T-helper 1 cell treated with Interleukin-12 subunit alpha and Interleukin-12 subunit beta and Interleukin-4 antibody, amounts not matched to agents 30 ng/mL and 1 ng/mL, for 36 hours (primary cell): ENCODE data around the gene ACADSB. TPM values are rescaled to one million over a fixed set of nuclear protein-coding genes. Genes with fewer than 3 reads are reported as not detected.

Experiments
- intact Hi-C: fragments of 100-400 bp; cut with micrococcal nuclease; formaldehyde crosslinking; loops from one replicate; pipeline ENCODE4 v1.15.1; 2024
- total RNA-seq: library from RNA; stranded (reverse); gene quantifications from 2 replicates; pipeline ENCODE4 v1.2.3, GENCODE V29; 2022

Gene ACADSB
- total RNA-seq, 1 donor from 2014 or later: 21.1 TPM

DNA sequence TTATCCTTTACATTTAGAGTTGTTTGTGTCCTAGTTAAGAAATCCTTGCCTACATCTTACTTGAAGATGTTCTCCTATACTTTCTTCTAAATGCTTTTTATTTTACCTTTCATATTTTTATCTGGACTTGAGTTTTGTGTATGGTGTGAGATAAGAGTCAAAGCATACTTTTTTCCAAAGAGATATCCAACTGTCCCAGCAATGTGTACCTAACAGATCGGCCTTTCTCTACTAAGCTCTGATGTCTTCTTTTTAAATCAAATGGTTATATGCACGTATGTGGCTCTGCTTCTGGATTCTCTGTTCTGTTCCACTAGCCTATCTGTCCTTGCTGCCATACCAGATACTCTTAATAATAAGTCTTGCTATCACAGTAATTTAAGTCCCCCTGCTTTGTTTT, 7.4 kb upstream of the ACADSB start:
- intact Hi-C loops: no loop called here

DNA sequence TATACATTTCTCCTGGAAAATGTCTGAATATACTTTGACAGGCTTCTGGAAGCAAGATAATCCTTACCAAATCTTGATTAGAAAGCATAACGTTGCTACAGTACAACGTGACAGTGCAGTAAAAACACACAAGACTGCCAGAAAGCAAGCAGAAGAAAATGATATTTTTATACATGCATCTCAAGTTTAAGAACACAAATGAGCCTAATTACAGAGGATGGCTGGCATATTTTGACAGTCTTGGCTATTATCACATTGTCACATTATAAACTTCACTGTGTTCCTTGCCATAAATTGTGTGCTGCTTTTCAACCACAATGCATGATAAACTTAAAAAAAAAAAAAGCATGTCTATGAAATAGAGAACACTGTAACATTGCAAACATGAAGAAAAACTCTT, 4.5 kb upstream of the ACADSB start:
- intact Hi-C loops: no loop called here

GRCh38 chr10:123007558-123008354, 1.1 kb upstream of the ACADSB start:
- intact Hi-C loops: loop anchor here (1.0 to 2.0 kb wide), 13 partner anchors 27 to 1909 kb away; partner anchors contain the start of genes ATE1, BUB3, C10orf88 and FAM24B

- intact Hi-C loops: loop anchor here (2.0 kb wide), 4 partner anchors 34 to 1908 kb away; partner anchors contain the start of gene ATE1
Observed at GRCh38 chr10:123009105-123009820, 457 bp downstream of the ACADSB start.

- intact Hi-C loops: no loop called here
Observed at GRCh38 chr10:123011987-123012386, 3.2 kb downstream of the ACADSB start.

GRCh38 chr10:123013456-123014419, 4.9 kb downstream of the ACADSB start:
- intact Hi-C loops: no loop called here

GRCh38 chr10:123014772-123015171, 6.0 kb downstream of the ACADSB start:
- intact Hi-C loops: no loop called here

- intact Hi-C loops: no loop called here
Observed at GRCh38 chr10:123016228-123016627, 7.4 kb downstream of the ACADSB start.

DNA sequence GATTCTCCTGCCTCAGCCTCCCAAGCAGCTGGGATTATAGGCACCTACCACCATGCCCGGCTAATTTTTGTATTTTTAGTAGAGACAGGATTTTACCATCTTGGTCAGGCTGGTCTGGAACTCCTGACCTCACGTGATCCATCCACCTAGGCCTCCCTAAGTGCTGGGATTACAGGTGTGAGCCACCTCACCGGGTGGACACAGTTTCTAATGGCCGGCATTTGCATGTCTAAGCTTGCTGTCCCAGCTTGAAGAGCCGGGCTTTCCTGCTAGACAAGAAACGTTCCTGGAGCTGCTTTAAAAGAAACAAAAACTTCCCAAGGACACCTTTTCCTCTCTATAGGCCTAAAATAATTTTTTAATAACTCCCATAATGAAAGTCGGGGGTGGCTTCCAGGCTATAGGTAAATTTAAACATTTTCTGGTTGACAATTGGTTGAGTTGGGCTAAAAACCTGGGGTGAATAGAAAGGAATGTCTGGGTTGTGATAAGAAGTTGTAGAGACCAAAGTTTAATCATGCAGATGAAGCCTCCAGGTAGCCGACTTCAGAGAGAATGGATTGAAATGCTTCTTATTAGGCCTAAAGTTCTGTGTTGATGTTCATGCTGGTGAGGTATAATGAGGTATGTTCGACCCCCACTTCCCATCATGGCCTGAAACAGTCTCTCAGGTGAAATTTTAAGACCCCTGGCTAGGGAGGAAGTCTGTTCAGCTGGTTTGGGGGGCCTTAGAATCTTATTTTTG, 8.8 kb downstream of the ACADSB start:
- intact Hi-C loops: no loop called here

DNA sequence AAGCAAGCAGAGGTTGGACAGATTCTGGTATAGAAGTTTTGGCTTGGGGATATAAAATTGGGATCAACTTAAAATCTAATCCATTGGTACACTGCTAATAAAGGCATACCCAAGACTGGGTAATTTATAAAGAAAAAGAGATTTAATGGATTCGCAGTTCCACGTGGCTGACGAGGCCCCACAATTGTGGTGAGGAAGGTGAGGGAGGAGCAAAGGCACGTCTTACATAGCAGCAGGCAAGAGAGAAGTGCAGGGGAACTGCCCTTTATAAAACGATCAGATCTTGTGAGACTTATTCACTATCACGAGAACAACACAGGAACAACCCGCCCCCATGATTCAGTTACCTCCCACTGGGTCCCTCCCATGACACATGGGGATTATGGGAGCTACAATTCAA, 9.7 kb downstream of the ACADSB start:
- intact Hi-C loops: no loop called here

- intact Hi-C loops: no loop called here
Observed at GRCh38 chr10:123019264-123019663, 10.5 kb downstream of the ACADSB start.

DNA sequence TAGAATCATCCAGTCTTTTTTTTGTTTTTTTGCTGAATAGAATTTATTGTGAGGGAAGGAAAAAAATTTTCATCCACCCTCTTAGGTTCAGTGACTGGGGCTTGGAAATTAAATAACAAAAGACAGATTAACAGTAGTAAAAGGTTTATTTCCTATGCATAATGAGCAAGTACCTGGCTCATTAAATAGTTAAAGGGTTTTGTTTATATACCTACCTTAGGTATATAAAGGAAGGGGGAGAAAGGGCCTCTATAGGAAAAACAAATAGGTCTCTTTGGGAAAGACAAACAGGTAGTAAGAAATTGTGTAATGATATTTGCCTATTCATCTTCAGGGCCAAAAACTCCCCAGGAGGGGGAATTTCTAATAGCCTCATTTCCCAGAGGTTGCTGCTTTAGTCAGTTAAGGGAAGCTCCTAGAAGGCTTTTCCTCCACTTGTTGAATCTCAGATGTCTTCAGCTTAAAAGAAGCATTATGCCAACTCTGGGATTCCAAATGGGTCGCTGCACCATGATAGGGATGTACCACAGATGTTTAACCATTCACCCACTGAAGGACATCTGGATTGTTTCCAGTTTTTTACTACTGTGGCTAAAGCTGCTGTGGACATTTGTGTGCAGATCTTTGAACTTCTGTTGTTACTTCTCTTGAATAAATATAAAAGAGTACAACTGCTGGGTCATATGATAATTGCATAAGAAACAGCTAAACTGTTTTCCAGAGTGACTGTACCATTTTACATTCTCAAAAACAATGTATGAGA, 11.3 kb downstream of the ACADSB start:
- intact Hi-C loops: loop anchor here (5.0 kb wide), 1 partner anchor 537 kb away; no protein-coding TSS in a partner anchor

- intact Hi-C loops: loop anchor here (5.0 kb wide), 1 partner anchor 536 kb away; no protein-coding TSS in a partner anchor
Observed at GRCh38 chr10:123021517-123021916, 12.7 kb downstream of the ACADSB start.

DNA sequence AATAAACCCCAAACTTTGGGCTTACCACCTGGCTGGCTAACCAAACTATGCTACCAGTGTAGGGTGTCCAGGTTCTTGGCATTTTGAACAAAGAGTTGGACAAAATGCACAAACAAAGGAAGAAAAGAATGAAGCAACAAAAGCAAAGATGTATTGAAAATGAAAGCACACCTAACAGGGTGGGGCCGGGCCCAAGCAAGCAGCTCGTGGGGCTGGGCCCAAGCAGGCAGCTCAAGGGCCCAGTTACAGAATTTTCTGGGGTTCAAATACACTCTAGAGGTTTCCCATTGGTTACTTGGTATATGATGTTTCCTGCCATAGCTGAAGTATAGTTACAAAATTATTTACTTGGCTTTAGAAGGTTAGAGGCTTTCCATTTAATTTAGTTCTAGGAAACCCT, 15.7 kb downstream of the ACADSB start:
- intact Hi-C loops: loop anchor here (5.0 kb wide), 1 partner anchor 533 kb away; no protein-coding TSS in a partner anchor

GRCh38 chr10:123026302-123026701, 17.5 kb downstream of the ACADSB start:
- intact Hi-C loops: no loop called here

DNA sequence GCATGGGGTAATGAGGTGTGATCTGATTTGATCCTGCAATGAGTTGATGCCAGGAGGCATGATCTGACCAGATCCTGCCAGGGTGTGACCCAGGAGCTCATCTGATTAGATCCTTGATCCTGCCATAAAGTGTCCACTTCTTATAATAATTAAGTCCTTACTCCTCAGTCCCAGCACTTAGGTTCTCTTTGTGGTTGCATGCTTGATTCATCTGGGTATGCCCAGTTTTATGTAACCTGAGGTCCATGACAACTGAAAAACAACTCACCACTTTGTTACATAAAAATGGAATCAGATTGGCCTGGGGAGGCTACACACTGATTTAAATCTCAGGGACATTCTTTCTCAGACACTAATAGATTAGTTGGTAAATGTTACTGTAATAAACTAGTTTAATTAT, 19.1 kb downstream of the ACADSB start:
- intact Hi-C loops: no loop called here

DNA sequence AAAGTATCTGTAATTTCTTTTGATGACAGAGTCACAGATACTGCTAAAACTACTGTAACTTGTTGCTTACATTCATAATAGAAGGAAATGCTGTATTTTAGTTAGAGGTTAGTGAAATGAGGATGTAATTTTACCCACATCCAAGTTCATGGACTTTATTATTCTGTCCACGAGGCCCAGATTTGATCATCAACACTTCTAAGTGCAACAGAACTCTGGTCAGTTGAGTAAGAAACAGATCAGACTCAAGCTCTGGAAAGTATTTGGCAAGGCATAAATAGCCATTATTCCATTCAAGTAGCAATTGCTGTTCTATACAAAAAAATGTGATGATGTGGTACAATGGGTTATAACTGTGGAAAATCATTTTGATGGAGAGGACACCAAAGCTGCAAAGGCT, 22.3 kb downstream of the ACADSB start:
- intact Hi-C loops: no loop called here

DNA sequence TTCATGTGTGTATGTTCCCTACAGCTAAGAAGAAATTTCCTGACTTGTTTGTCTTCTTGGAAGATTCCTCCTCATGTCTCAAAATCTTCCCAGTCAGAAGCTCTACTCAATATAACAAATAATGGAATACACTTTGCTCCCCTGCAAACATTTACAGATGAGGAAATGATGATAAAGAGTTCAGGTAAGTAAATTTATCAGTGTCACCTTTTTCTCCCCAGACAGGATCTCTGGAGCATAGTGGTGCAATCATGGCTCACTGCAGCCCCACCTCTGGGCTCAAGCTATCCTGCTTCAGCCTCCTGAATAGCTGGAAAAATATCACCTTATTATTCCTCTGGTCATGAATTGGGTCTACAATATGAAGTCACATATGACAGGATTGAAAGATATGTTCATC, 25.5 kb downstream of the ACADSB start:
- intact Hi-C loops: no loop called here

DNA sequence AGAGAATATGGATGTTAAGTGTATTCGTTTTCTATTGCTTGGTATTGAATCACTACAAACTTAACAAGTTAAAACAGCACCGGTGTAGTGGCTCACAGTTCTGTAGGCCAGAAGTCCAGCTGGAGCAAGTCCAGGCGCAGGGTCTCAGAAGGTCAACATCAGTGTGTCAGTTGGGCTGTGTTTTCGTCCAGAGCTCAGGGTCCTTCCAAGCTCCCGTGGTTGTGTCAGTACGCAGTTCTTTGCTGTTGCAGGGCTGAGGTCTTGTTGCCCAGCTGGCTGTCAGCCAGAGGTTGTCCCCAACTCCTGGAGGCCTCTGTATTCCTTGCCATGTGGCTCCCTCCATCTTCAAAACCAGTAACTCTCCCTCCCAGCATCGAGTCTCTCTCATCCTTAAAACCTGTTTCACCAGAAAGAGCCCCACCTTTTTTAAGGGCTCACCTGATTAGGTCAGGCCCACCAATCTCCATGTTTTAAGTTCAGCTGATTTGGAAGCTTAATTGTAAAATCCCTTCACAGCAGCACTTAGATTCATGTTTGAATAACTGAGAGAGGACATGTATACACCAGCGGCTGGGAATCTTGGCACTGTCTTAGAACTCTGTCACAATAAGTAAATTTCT, 26.8 kb downstream of the ACADSB start:
- intact Hi-C loops: no loop called here
